IPS-NIHi7 (cell line): ENCODE data around the gene VPS11.
A peak's percentile ranks its signal among the peaks of the same experiment; 100 is the strongest.
"Not testable (repeated sequence)": the region's sequence is repeated elsewhere in the genome, so short reads cannot be mapped to it uniquely, and the experiment has no call there.

Experiments
- DNase-seq: peaks from one replicate; pipeline ENCODE4 v3.0.0; 2012; ENCODE audit warnings: mixed read lengths; ENCODE audit errors: extremely low spot score

The VPS11 gene

GRCh38 chr11:119038884-119039283 lies 28.7 kb upstream of the VPS11 start:
- no peak for DNase-seq

DNA sequence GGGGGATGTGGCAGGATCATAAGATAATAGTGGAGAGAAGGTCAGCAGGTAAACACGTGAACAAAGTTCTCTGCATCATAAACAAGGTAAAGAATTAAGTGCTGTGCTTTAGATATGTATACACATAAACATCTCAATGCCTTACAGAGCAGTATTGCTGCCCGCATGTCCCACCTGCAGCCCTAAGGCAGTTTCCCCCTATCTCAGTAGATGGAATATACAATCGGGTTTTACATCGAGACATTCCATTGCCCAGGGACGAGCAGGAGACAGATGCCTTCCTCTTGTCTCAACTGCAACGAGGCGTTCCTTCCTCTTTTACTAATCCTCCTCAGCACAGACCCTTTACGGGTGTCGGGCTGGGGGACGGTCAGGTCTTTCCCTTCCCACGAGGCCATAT lies 28.1 kb upstream of the VPS11 start:
- DNase-seq, result not testable (repeated sequence)

DNA sequence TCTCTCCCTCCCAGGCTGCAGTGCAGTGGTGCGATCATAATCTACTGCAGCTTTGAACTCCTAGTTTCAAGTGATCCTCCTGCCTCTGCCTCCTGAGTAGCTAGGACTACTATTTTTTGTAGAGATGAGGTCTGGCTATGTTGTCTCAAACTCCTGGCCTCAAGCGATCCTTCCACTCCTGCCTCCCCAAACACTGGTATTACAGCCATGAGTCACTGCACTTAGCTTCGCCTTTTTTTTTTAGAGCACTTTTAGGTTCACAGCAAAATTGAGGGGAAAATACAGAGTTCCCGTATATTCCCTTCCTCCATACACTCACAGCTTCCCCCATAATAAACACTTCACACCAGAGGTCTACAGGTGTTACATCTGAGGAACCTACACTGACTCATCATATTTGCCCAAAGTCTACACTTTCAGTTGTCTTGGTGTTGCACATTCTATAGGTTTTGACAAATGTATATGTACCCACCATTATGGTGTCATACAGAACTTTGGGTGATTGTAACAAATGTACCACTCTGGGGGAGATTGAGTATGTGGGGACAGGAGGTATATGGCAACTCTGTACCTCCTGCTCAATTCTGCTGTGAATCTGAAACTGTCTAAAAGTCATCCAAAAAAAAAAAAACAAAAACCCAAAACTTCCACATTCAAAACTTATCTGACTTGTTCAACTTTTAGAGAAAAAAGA lies 25.6 kb upstream of the VPS11 start:
- no peak for DNase-seq

- DNase-seq, result no peak
Measured at GRCh38 chr11:119042927-119043326, 24.7 kb upstream of the VPS11 start.

GRCh38 chr11:119044708-119045107 lies 22.9 kb upstream of the VPS11 start:
- DNase-seq, result peak; percentile 48

- no peak for DNase-seq
Measured at GRCh38 chr11:119046489-119046888, 21.1 kb upstream of the VPS11 start.

GRCh38 chr11:119047205-119047604 lies 20.4 kb upstream of the VPS11 start:
- DNase-seq, result no peak

- no peak for DNase-seq
Measured at GRCh38 chr11:119048644-119049043, 19.0 kb upstream of the VPS11 start.

- no peak for DNase-seq
Measured at GRCh38 chr11:119049081-119049480, 18.5 kb upstream of the VPS11 start.

DNA sequence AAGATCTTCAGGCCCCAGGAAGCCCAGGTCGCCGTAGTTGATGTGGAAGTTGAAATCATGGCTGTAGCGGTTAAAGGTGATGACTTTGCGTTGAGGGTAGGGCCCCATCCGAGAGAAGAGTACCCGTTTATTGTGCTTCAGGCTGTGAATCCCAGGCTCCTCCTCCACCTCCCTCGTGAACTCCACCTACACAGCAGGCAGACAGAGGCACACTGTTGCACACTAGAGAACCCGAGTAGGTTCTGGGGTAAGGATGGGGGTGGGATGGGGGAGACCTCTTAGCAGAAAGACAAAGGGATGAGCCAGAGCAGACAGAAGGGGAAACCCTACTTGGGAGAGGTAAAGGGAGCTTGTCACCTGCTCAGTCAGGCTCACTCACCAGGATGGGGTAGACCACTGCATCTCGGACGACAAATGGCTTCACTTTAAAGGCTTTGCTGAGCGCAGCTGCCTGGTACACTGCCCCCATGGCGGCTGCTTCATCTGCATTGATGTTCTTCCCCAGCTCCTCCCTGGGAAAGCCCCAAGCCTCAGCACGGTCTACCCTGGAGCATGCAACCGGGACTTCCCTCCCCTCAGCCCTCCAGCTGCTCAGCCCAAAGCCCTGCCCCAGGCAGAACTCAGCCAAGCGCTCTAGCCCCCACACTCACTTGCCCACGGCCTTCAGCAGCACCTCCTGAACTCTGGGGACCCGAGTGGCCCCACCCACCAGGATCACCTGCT lies 16.0 kb upstream of the VPS11 start:
- DNase-seq, result no peak

GRCh38 chr11:119052163-119052814 lies 15.3 kb upstream of the VPS11 start:
- no peak for DNase-seq

- DNase-seq, result no peak
Measured at GRCh38 chr11:119054418-119054817, 13.2 kb upstream of the VPS11 start.

DNA sequence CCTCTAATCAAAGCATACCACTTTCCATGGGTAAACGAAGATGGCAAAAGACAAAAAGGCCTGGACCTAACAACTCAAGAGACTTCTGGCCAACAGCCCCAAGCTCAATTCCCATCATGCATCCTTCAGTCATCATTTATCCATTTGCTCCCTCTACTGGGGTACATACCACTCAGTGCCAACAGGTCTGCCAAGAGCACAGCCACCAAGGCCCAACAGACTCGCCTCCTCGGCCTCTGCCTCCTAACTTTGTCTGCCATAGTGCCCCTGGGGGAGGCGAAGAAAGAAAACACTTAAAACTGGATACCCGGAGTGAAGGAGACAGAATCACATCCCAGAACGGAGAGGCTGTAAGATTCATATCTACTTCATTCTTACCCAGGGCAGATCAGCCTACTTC lies 11.7 kb upstream of the VPS11 start:
- peak; percentile 12 for DNase-seq

GRCh38 chr11:119056421-119056999 lies 11.1 kb upstream of the VPS11 start:
- DNase-seq, result peak; percentile 68

GRCh38 chr11:119057000-119057769 lies 10.4 kb upstream of the VPS11 start, which contains the start of gene HYOU1:
Gene HYOU1 (minus strand): TSS chr11:119057205. CDS start chr11:119056160, 1,045 bp downstream.
- peak; percentile 99 for DNase-seq

DNA sequence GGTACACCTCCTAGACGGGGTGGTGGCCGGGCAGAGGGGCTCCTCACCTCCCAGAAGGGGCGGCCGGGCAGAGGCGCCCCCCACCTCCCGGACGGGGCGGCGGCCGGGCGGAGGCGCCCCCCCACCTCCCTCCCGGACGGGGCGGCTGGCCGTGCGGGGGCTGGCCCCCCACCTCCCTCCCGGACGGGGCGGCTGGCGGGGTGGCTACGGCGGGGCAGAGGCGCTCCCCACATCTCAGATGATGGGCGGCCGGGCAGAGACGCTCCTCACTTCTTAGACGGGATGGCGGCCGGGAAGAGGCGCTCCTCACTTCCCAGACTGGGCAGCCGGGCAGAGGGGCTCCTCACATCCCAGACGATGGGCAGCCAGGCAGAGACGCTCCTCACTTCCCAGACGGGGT lies 8.5 kb upstream of the VPS11 start:
- not testable (repeated sequence) for DNase-seq

- DNase-seq, result no peak
Measured at GRCh38 chr11:119061256-119061655, 6.4 kb upstream of the VPS11 start.

DNA sequence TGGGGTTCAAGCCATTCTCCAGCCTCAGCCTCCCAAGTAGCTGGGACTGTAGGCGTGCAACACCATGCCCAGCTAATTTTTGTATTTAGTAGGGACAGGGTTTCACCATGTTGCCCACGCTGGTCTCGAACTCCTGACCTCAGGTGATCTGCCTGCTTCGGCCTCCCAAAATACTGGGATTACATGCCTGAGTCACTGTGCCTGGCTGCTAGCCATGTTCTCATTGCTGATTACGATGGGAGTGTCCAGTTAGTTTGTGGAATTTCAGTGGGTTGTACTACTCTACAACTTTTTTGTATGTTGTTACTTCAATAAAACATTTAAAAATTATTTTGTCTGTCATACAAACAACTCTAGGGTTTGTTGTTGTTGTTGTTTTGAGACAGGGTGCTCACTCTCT lies 4.8 kb upstream of the VPS11 start:
- DNase-seq, result no peak

DNA sequence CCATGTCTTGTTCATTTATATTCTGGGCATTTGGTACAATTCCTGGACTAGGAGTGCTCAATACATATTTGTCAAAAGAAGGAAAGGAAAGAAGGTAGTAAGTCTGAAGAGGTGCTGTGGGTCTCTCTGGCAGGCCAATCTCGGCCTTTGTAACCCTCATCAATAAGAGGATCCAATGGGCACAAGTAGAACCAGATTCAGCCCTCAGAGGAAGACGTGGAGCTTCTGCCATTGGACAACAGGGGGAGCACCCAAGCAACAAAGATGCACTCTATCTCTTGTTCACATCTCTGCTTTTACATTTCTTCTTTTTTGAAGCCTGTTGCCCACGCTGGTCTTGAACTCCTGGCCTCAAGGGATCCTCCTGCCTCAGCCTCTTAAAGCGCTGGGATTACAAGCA lies 2.2 kb upstream of the VPS11 start:
- DNase-seq, result peak; percentile 42

- no peak for DNase-seq
Measured at GRCh38 chr11:119077839-119078238, 10.2 kb downstream of the VPS11 start.

DNA sequence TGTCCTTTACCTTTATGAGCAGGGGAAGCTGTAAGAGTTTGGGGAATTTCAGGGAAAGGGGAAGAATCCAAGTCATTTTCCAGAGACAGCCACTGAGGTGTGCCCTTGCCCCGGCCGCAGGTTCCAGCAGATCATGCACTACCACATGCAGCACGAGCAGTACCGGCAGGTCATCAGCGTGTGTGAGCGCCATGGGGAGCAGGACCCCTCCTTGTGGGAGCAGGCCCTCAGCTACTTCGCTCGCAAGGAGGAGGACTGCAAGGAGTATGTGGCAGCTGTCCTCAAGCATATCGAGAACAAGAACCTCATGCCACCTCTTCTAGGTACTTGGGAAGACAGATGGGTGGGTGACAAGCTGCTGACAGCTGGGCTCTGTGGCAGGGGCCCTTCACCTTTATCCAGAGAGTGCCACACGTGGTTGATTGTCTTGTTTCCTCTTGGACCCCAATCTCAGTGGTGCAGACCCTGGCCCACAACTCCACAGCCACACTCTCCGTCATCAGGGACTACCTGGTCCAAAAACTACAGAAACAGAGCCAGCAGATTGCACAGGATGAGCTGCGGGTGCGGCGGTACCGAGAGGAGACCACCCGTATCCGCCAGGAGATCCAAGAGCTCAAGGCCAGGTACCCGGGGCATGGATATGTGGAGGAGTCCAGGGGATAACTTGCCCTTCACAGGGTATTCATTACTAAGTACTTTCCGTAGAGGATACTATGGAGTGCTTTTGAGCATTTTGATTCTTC lies 11.2 kb downstream of the VPS11 start:
- no peak for DNase-seq
